HepG2 (cell line): ENCODE data around the gene RER1. TPM values are rescaled to one million over a fixed set of nuclear protein-coding genes. Genes with fewer than 3 reads are reported as not detected.

Experiments used
- ATAC-seq: fragments of 200-7000 bp; cut with Tn5 transposase; 3 replicates; pipeline ENCODE4 v1.9.1; 2020; ENCODE audit warnings: mild to moderate bottlenecking, moderate library complexity
- BruUV-seq: library from RNA; stranded (reverse); fragments of 400-500 nt; replicated peaks from 2 replicates; lab custom pipeline; 2021; lab: Mats Ljungman, UMichigan
- CTCF ChIA-PET: fragments of 300-600 bp; formaldehyde crosslinking; extraction: SDS; loops from one replicate; lab custom pipeline; 2021; ENCODE audit warnings: low total read pairs, inconsistent platforms, low intra/inter-chr PET ratio; lab: Yijun Ruan, JAX
- POLR2A ChIA-PET: fragments of 350-600 bp; sonication (Branson Sonifier 250); formaldehyde crosslinking; loops from one replicate; lab custom pipeline; 2020; ENCODE audit warnings: antibody characterized with exemption, inconsistent platforms; lab: Yijun Ruan, JAX
- DNase-seq: peaks from one replicate; pipeline ENCODE4 v3.0.0-alpha.2; 2015; ENCODE audit warnings: low spot score
- FAIRE-seq: peaks from 3 replicates; lab custom pipeline; 2011; peaks lifted over from hg19 to GRCh38; lab: Jason Lieb, UNC
- H2AFZ ChIP-seq: one replicate; pipeline ENCODE4 v1.6.1; 2011; ENCODE audit warnings: low read length, inconsistent platforms
- H3K27ac ChIP-seq: fragments of 300-600 bp; 3 replicates; pipeline ENCODE4 v1.8.0; 2011; ENCODE audit warnings: mixed run types, mild to moderate bottlenecking, mixed read lengths, low read length, inconsistent platforms; ENCODE audit not compliant: insufficient read depth; ENCODE audit errors: extremely low read length
- H3K27me3 ChIP-seq, 2 experiments: fragments of 200-600 bp in 1 of 2; 2 replicates in 1 of 2; 3 replicates in 1 of 2; pipeline versions ENCODE4 v1.6.0 to v1.8.0; 2011; ENCODE audit warnings: low read length in 2 of 2, mild to moderate bottlenecking in 2 of 2, moderate library complexity in 2 of 2, inconsistent platforms in 1 of 2; ENCODE audit not compliant: insufficient read depth in 2 of 2, control insufficient read depth in 1 of 2
- H3K36me3 ChIP-seq, 2 experiments: fragments of 200-600 bp in 1 of 2; replicated peaks in 1 of 2; 2 replicates in 1 of 2; 3 replicates in 1 of 2; pipeline versions ENCODE4 v1.5.1 to v1.8.0; 2011; ENCODE audit warnings: low read length in 2 of 2, inconsistent platforms in 1 of 2; ENCODE audit not compliant: insufficient read depth in 2 of 2, control insufficient read depth in 1 of 2
- H3K4me1 ChIP-seq: 2 replicates; pipeline ENCODE4 v1.5.1; 2012; ENCODE audit warnings: low read length, inconsistent platforms; ENCODE audit not compliant: insufficient read depth
- H3K4me2 ChIP-seq: 2 replicates; pipeline ENCODE4 v1.6.0; 2011; ENCODE audit warnings: low read depth, low read length, inconsistent platforms
- H3K4me3 ChIP-seq, 3 experiments: fragments of 200-600 bp in 1 of 3; sonication (generic), shearing (Covaris generic) in 1 of 3; replicated peaks in 1 of 3; 2 replicates each; pipeline ENCODE4 v1.5.1; 2011 to 2016; ENCODE audit warnings: low read length in 3 of 3, inconsistent platforms in 2 of 3, low read depth in 2 of 3, mild to moderate bottlenecking in 2 of 3, control low read depth in 1 of 3, mixed read lengths in 1 of 3; ENCODE audit not compliant: insufficient read depth in 1 of 3
- H3K79me2 ChIP-seq: one replicate; pipeline ENCODE4 v1.6.1; 2011; ENCODE audit warnings: low read length, inconsistent platforms; ENCODE audit not compliant: insufficient read depth
- H3K9ac ChIP-seq: 2 replicates; pipeline ENCODE4 v1.6.0; 2011; ENCODE audit warnings: mild to moderate bottlenecking, low read depth, low read length, inconsistent platforms; ENCODE audit not compliant: insufficient read depth
- H3K9me3 ChIP-seq: 2 replicates; pipeline ENCODE4 v1.5.1; 2012; ENCODE audit warnings: mild to moderate bottlenecking, low read length
- H4K20me1 ChIP-seq: 2 replicates; pipeline ENCODE4 v1.6.0; 2011; ENCODE audit warnings: inconsistent platforms, mild to moderate bottlenecking, low read length, moderate library complexity; ENCODE audit not compliant: insufficient read depth
- ADNP ChIP-seq: sonication (generic); formaldehyde crosslinking; IDR thresholded peaks from 2 replicates; pipeline ENCODE4 v1.4.0; 2020; ENCODE audit warnings: missing genetic modification reagents
- ARNT ChIP-seq: fragments of 450-650 bp; IDR thresholded peaks from 2 replicates; pipeline ENCODE4 v1.6.1; 2017
- FIP1L1 ChIP-seq: fragments of 200-400 bp; formaldehyde crosslinking; IDR thresholded peaks from 2 replicates; pipeline ENCODE4 v1.6.1; 2018; ENCODE audit warnings: low read depth, mild to moderate bottlenecking, low read length, moderate library complexity, borderline replicate concordance; ENCODE audit not compliant: insufficient read depth
- FOSL2 ChIP-seq: sonication (generic); formaldehyde crosslinking; IDR thresholded peaks from 2 replicates; pipeline ENCODE4 v1.4.0; 2020; ENCODE audit warnings: missing genetic modification reagents
- FOXK1 ChIP-seq: sonication (generic); formaldehyde crosslinking; IDR thresholded peaks from 2 replicates; pipeline ENCODE4 v1.4.0; 2020; ENCODE audit warnings: low read depth, missing genetic modification reagents, borderline replicate concordance
- HNF4G ChIP-seq, 2 experiments: sonication (generic) in 1 of 2; formaldehyde crosslinking in 1 of 2; IDR thresholded peaks; 2 replicates each; pipeline versions ENCODE4 v1.4.0 to v1.6.1; 2011 to 2020; ENCODE audit warnings: borderline replicate concordance in 2 of 2, low read depth in 2 of 2, mild to moderate bottlenecking in 2 of 2, low read length in 1 of 2, missing genetic modification reagents in 1 of 2, moderate library complexity in 1 of 2
- MBNL3 ChIP-seq: fragments of 250-450 bp; sonication (Bioruptor Pico); conservative IDR thresholded peaks from 2 replicates; pipeline ENCODE4 v1.8.0; 2022; ENCODE audit warnings: mild to moderate bottlenecking, inconsistent platforms
- NCOA1 ChIP-seq: sonication (generic); formaldehyde crosslinking; IDR thresholded peaks from 2 replicates; pipeline ENCODE4 v1.9.0; 2021; ENCODE audit warnings: missing genetic modification reagents
- NR3C1 ChIP-seq: sonication (generic); formaldehyde crosslinking; IDR thresholded peaks from 2 replicates; pipeline ENCODE4 v1.4.0; 2020; ENCODE audit warnings: missing genetic modification reagents
- PITX1 ChIP-seq: sonication (generic); formaldehyde crosslinking; IDR thresholded peaks from 2 replicates; pipeline ENCODE4 v1.5.1; 2020; ENCODE audit warnings: mild to moderate bottlenecking, missing genetic modification reagents
- REPIN1 ChIP-seq: sonication (generic); formaldehyde crosslinking; IDR thresholded peaks from 2 replicates; pipeline ENCODE4 v1.8.0; 2022; ENCODE audit warnings: missing genetic modification reagents, low read depth, mild to moderate bottlenecking, borderline replicate concordance
- RXRA ChIP-seq: sonication (generic); formaldehyde crosslinking; IDR thresholded peaks from 2 replicates; pipeline ENCODE4 v1.5.1; 2020; ENCODE audit warnings: missing genetic modification reagents
- SALL1 ChIP-seq: sonication (generic); formaldehyde crosslinking; IDR thresholded peaks from 2 replicates; pipeline ENCODE4 v1.8.0; 2022; ENCODE audit warnings: mild to moderate bottlenecking, missing genetic modification reagents
- THYN1 ChIP-seq: sonication (generic); formaldehyde crosslinking; IDR thresholded peaks from 2 replicates; pipeline ENCODE4 v1.8.1; 2023; ENCODE audit warnings: low read depth, mild to moderate bottlenecking, moderate library complexity, missing genetic modification reagents, borderline replicate concordance
- XRCC5 ChIP-seq: fragments of 200-400 bp; formaldehyde crosslinking; optimal IDR thresholded peaks from 2 replicates; pipeline ENCODE3; 2017; ENCODE audit warnings: mild to moderate bottlenecking, low read length
- ZMYM2 ChIP-seq: sonication (generic); formaldehyde crosslinking; IDR thresholded peaks from 2 replicates; pipeline ENCODE4 v1.8.0; 2022; ENCODE audit warnings: mild to moderate bottlenecking, missing genetic modification reagents
- ZMYM3 ChIP-seq: sonication (generic); formaldehyde crosslinking; IDR thresholded peaks from 2 replicates; pipeline ENCODE4 v1.5.1; 2020; ENCODE audit warnings: mild to moderate bottlenecking, missing genetic modification reagents
- ZNF557 ChIP-seq: sonication (generic); formaldehyde crosslinking; IDR thresholded peaks from 2 replicates; pipeline ENCODE4 v1.4.0; 2020; ENCODE audit warnings: missing genetic modification reagents
- ZNF629 ChIP-seq: sonication (generic); formaldehyde crosslinking; conservative IDR thresholded peaks from 2 replicates; pipeline ENCODE4 v1.5.0; 2020; ENCODE audit warnings: missing genetic modification reagents
- ZNF768 ChIP-seq: sonication (generic); formaldehyde crosslinking; IDR thresholded peaks from 2 replicates; pipeline ENCODE4 v1.4.0; 2020; ENCODE audit warnings: missing genetic modification reagents
- ZNF772 ChIP-seq: sonication (generic); formaldehyde crosslinking; IDR thresholded peaks from 2 replicates; pipeline ENCODE4 v1.5.0; 2020; ENCODE audit warnings: mild to moderate bottlenecking, missing genetic modification reagents
- WGBS: methylation state at CpG from one replicate; pipeline ENCODE4 v1.1.6; 2017; ENCODE audit warnings: low lambda C conversion rate; 5-methylcytosine and 5-hydroxymethylcytosine counted together
- in situ Hi-C: cut with HindIII; loops from 2 replicates; pipeline ENCODE4 v1.10.0; 2017; ENCODE audit warnings: low pct_unique_long_range_greater_than_20kb; ENCODE audit not compliant: extremely low pct_ligation_motif_present
- intact Hi-C: fragments of 100-400 bp; cut with micrococcal nuclease; formaldehyde crosslinking; loops from one replicate; pipeline ENCODE4 v1.10.0; 2022; ENCODE audit not compliant: unreplicated experiment
- polyA plus RNA-seq, 8 experiments: library from polyadenylated mRNA; depleted of rRNA in 3 of 8; stranded (reverse) in 7 of 8; unstranded in 1 of 8; fragments of >200 nt; fragmentation: Illumina TruSeq in 4 of 8; extraction: Trizol in 4 of 8; gene quantifications; 2 replicates each; pipeline versions ENCODE4 v1.2.1 to v1.2.3, GENCODE V29; 2011 to 2016; ENCODE audit warnings: low read depth in 4 of 8, missing spikeins in 1 of 8, mixed read lengths in 1 of 8; ENCODE audit not compliant: insufficient read depth in 1 of 8
- total RNA-seq, 5 experiments: library from RNA; depleted of rRNA; stranded (reverse); fragments of >200 nt; fragmentation: Illumina TruSeq; extraction: Trizol; gene quantifications; 2 replicates each; pipeline ENCODE4 v1.2.3, GENCODE V29; 2016; ENCODE audit warnings: low read depth in 1 of 5
- TF ChIP-seq, protein P1 (sequence below): sonication (generic); formaldehyde crosslinking; IDR thresholded peaks from 2 replicates; pipeline ENCODE4 v1.5.1; 2020; ENCODE audit warnings: missing genetic modification reagents, mild to moderate bottlenecking, borderline replicate concordance
- TF ChIP-seq, protein P2 (sequence below): sonication (generic); formaldehyde crosslinking; IDR thresholded peaks from 2 replicates; pipeline ENCODE4 v1.5.1; 2020; ENCODE audit warnings: missing genetic modification reagents, mild to moderate bottlenecking, borderline replicate concordance

The RER1 gene
- total and polyA plus RNA-seq, 2 of the 13 experiments (the other 11 are each of a cell fraction or from before 2014, with no cell fraction given) = 128 to 164 TPM

DNA sequence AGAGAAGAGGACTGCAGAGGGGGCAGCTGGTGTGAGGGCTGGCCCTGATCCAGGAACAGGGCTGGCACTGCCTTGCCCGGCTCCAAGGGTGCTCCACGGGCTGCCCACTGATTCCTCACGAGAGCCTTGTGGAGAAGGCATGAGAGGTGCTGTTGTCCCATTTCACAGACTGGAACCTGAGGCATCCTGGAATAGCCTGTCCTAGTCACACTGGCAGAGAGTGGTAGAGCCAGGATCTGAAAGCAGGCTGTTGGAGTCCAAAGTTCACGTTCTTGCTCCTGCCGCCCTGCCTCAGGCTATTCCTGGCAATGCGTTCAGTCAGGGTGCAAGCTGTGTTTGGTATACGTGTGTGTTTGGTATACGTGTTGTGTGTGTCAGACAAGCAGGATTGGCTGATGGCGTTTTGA is 1.8 kb downstream of the RER1 start:
- DNase-seq (peak; percentile 42), ATAC-seq (no peak), FAIRE-seq (no peak)
- H4K20me1 ChIP-seq = peaks cover 8% of the 10 kb centered on the region; the same call in 1 of the 2 replicates
- H3K9me3 ChIP-seq = no peaks in the 10 kb centered on the region
- intact Hi-C loops = no loop called here
- peak overlapping the region; percentile 85 for H3K9ac ChIP-seq
- peak overlapping the region in 2 of 3 experiments; percentile 14 to 32; a peak in 4 of 6 replicates for H3K4me3 ChIP-seq
- in situ Hi-C loops = no loop called here
- peaks cover 16 to 31% of the 10 kb centered on the region in 2 experiments for H3K36me3 ChIP-seq
- H3K79me2 ChIP-seq = peaks cover 36% of the 10 kb centered on the region
- no TSS peak for BruUV-seq
- 31% methylated on average over 6 of the region's 9 CpGs for WGBS
- CTCF ChIA-PET = no interaction called here
- H3K4me1 ChIP-seq = peaks cover 34% of the 10 kb centered on the region
- H2AFZ ChIP-seq = no peak overlapping the region
- POLR2A ChIA-PET = interaction anchor here (0.7 to 1.2 kb wide), 3 partner anchors 19 to 198 kb away, joined by 3 read pairs; partner anchors contain the start of gene PEX10
- peak overlapping the region; percentile 54 for H3K27ac ChIP-seq
- peak overlapping the region; percentile 92 for H3K4me2 ChIP-seq
- no peaks in the 10 kb centered on the region; a peak in 1 of 5 replicates for H3K27me3 ChIP-seq
- TF ChIP-seq SALL1 (CRISPR knock-in tag) (0 out of 2 replicates have a peak, but pooled peaks have one; percentile 35), FOXK1 (CRISPR knock-in tag) (0 out of 2 replicates have a peak, but pooled peaks have one; percentile 6), REPIN1 (CRISPR knock-in tag) (0 out of 2 replicates have a peak, but pooled peaks have one; percentile 23), ZMYM3 (peak; percentile 91), HNF4G (IDR thresholded peaks at IDR 0.05; ENCODE audit: borderline replicate concordance, low read depth, low read length) (peak; percentile 54), HNF4G (CRISPR knock-in tag; IDR thresholded peaks at IDR 0.05; ENCODE audit: borderline replicate concordance, low read depth) (no peak), ZNF557 (CRISPR knock-in tag) (no peak), RXRA (0 out of 2 replicates have a peak, but pooled peaks have one; percentile 22), ZNF772 (no peak), MBNL3 (CRISPR knock-in tag) (no peak), ADNP (0 out of 2 replicates have a peak, but pooled peaks have one; percentile 46), NR3C1 (CRISPR knock-in tag) (no peak), THYN1 (CRISPR knock-in tag) (no peak), PITX1 (CRISPR knock-in tag) (0 out of 2 replicates have a peak, but pooled peaks have one; percentile 31), ZNF629 (CRISPR knock-in tag) (peak; percentile 97), XRCC5 (no peak), ARNT (no peak), NCOA1 (no peak), FOSL2 (CRISPR knock-in tag) (0 out of 2 replicates have a peak, but pooled peaks have one; percentile 8), FIP1L1 (peak; percentile 10; the same call in 1 of the 2 replicates), ZNF768 (CRISPR knock-in tag) (0 out of 2 replicates have a peak, but pooled peaks have one; percentile 12), ZMYM2 (CRISPR knock-in tag) (peak; percentile 64; the same call in 1 of the 2 replicates)
- TF ChIP-seq, protein P1, sequence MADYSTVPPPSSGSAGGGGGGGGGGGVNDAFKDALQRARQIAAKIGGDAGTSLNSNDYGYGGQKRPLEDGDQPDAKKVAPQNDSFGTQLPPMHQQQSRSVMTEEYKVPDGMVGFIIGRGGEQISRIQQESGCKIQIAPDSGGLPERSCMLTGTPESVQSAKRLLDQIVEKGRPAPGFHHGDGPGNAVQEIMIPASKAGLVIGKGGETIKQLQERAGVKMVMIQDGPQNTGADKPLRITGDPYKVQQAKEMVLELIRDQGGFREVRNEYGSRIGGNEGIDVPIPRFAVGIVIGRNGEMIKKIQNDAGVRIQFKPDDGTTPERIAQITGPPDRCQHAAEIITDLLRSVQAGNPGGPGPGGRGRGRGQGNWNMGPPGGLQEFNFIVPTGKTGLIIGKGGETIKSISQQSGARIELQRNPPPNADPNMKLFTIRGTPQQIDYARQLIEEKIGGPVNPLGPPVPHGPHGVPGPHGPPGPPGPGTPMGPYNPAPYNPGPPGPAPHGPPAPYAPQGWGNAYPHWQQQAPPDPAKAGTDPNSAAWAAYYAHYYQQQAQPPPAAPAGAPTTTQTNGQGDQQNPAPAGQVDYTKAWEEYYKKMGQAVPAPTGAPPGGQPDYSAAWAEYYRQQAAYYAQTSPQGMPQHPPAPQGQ (CRISPR knock-in tag) = no peak
- TF ChIP-seq, protein P2, sequence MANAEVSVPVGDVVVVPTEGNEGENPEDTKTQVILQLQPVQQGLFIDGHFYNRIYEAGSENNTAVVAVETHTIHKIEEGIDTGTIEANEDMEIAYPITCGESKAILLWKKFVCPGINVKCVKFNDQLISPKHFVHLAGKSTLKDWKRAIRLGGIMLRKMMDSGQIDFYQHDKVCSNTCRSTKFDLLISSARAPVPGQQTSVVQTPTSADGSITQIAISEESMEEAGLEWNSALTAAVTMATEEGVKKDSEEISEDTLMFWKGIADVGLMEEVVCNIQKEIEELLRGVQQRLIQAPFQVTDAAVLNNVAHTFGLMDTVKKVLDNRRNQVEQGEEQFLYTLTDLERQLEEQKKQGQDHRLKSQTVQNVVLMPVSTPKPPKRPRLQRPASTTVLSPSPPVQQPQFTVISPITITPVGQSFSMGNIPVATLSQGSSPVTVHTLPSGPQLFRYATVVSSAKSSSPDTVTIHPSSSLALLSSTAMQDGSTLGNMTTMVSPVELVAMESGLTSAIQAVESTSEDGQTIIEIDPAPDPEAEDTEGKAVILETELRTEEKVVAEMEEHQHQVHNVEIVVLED (CRISPR knock-in tag) = no peak
